OCI-LY7 (cell line): ENCODE data around the gene ATP1A2.

Experiments used
- CTCF ChIP-seq: fragments of 200-600 bp; sonication (generic); conservative IDR thresholded peaks from 2 replicates; pipeline ENCODE4 v1.5.1; 2014; ENCODE audit warnings: mild to moderate bottlenecking, antibody characterized with exemption, low read length, moderate library complexity, mixed read lengths
- EZH2phosphoT487 ChIP-seq: fragments of 200-600 bp; sonication (generic); IDR thresholded peaks from 2 replicates; pipeline ENCODE4 v1.6.1; 2018; ENCODE audit warnings: low read depth, borderline replicate concordance, mild to moderate bottlenecking, mixed run types, antibody characterized with exemption, low read length, moderate library complexity, mixed read lengths

GRCh38 chr1:160103658-160104408 is 11.7 kb upstream of the ATP1A2 start:
- TF ChIP-seq CTCF (no peak), EZH2phosphoT487 (no peak)
